ENCODE measurements around the gene FNDC3B.

FNDC3B gene

DNA sequence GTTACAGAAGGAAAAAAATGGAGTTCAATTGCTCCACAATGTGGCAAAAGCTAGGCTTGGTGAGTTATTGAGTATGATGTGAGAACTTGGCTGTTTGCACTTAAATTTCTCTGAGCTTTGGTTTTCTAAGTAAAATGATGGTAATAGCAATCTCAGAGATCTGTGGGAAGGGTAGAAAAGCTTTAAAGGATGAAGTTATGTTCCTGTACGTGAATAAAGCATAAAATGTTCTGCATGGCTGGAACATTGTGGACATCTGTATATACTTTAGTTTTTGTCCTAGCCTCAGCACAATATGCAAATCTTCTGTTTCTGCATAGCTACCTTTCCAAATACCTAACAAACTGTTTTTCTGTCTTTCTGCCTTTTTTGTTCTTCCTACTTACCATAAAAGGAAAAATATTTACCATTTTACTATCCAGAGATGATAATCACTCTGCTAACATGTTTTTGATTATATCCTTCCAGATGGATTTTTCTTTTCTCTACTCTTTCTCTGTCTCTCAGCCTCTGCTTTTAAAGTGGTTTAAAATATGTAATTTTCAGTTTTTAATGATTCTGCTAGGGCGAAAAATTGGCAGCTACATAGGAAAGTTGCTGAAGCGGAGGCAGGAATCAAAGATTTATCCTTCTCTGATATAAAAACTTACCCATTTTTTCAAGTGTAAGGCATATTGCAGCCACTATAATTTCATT lies 188.1 kb downstream of the FNDC3B start:
- no peak for TF ChIP-seq POLR2AphosphoS5 (IDR thresholded peaks at IDR 0.05; ENCODE audit: low read depth, low read length)
- no peak for TF ChIP-seq SIN3A (IDR thresholded peaks at IDR 0.05; ENCODE audit: borderline replicate concordance, insufficient read depth, low read length)
- TF ChIP-seq TAF1 (IDR thresholded peaks at IDR 0.05; ENCODE audit: borderline replicate concordance, insufficient read depth, low read length), result no peak
- TF ChIP-seq FOXP2 (optimal IDR thresholded peaks at IDR 0.05; ENCODE audit: borderline replicate concordance, extremely low read depth, extremely low read length, insufficient read depth), result no peak
- TF ChIP-seq, protein P1, sequence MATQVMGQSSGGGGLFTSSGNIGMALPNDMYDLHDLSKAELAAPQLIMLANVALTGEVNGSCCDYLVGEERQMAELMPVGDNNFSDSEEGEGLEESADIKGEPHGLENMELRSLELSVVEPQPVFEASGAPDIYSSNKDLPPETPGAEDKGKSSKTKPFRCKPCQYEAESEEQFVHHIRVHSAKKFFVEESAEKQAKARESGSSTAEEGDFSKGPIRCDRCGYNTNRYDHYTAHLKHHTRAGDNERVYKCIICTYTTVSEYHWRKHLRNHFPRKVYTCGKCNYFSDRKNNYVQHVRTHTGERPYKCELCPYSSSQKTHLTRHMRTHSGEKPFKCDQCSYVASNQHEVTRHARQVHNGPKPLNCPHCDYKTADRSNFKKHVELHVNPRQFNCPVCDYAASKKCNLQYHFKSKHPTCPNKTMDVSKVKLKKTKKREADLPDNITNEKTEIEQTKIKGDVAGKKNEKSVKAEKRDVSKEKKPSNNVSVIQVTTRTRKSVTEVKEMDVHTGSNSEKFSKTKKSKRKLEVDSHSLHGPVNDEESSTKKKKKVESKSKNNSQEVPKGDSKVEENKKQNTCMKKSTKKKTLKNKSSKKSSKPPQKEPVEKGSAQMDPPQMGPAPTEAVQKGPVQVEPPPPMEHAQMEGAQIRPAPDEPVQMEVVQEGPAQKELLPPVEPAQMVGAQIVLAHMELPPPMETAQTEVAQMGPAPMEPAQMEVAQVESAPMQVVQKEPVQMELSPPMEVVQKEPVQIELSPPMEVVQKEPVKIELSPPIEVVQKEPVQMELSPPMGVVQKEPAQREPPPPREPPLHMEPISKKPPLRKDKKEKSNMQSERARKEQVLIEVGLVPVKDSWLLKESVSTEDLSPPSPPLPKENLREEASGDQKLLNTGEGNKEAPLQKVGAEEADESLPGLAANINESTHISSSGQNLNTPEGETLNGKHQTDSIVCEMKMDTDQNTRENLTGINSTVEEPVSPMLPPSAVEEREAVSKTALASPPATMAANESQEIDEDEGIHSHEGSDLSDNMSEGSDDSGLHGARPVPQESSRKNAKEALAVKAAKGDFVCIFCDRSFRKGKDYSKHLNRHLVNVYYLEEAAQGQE (IDR thresholded peaks at IDR 0.05; ENCODE audit: insufficient read depth in 1 of 2, low read depth in 2 of 2, low read length in 2 of 2), result no peak

DNA sequence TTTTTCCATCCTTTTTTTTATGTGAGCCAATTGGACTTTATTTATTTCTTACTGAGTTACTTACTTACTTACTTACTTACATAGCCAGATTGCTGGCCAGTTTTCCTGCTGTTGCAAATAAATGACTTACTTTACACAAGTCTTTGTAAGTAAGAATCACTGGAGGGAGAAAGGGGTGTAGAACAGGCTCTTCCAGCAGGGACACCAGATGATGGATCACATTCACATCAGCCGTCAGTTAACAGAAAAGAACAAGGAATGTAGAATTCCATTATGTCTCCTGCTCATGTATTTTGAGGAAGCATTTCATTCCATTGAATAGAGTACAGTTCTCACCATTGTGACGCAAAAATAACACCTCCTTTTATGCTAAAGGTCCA lies 188.6 kb downstream of the FNDC3B start:
- TF ChIP-seq, protein P1 (IDR thresholded peaks at IDR 0.05; ENCODE audit: insufficient read depth in 1 of 2, low read depth in 2 of 2, low read length in 2 of 2), result no peak
- TF ChIP-seq FOXP2 (optimal IDR thresholded peaks at IDR 0.05; ENCODE audit: borderline replicate concordance, extremely low read depth, extremely low read length, insufficient read depth) (no peak), TAF1 (IDR thresholded peaks at IDR 0.05; ENCODE audit: borderline replicate concordance, insufficient read depth, low read length) (no peak), SIN3A (IDR thresholded peaks at IDR 0.05; ENCODE audit: borderline replicate concordance, insufficient read depth, low read length) (no peak), POLR2AphosphoS5 (IDR thresholded peaks at IDR 0.05; ENCODE audit: low read depth, low read length) (no peak)

DNA sequence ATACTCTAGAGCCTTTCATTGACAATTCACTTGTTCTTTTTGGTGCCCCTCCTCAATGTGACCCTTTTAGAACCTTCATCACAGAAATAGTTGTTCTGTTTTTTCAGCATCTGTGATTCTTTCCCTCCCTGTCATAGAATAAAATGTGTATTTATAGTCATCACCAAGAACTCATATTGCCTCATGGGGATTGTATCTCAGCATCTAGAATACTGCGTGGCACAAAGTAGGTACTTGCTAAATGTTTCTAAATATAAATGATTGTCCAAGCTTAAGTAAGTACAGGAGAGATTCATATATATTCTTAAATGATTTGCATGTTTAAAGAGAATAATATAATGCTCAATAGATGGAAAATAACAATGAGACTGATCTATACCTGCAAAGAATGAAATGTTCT lies 190.1 kb downstream of the FNDC3B start:
- TF ChIP-seq TAF1 (IDR thresholded peaks at IDR 0.05; ENCODE audit: borderline replicate concordance, insufficient read depth, low read length), result no peak
- TF ChIP-seq, protein P1 (IDR thresholded peaks at IDR 0.05; ENCODE audit: insufficient read depth in 1 of 2, low read depth in 2 of 2, low read length in 2 of 2), result no peak
- TF ChIP-seq POLR2AphosphoS5 (IDR thresholded peaks at IDR 0.05; ENCODE audit: low read depth, low read length), result no peak
- TF ChIP-seq SIN3A (IDR thresholded peaks at IDR 0.05; ENCODE audit: borderline replicate concordance, insufficient read depth, low read length), result no peak
- TF ChIP-seq FOXP2 (optimal IDR thresholded peaks at IDR 0.05; ENCODE audit: borderline replicate concordance, extremely low read depth, extremely low read length, insufficient read depth), result no peak

DNA sequence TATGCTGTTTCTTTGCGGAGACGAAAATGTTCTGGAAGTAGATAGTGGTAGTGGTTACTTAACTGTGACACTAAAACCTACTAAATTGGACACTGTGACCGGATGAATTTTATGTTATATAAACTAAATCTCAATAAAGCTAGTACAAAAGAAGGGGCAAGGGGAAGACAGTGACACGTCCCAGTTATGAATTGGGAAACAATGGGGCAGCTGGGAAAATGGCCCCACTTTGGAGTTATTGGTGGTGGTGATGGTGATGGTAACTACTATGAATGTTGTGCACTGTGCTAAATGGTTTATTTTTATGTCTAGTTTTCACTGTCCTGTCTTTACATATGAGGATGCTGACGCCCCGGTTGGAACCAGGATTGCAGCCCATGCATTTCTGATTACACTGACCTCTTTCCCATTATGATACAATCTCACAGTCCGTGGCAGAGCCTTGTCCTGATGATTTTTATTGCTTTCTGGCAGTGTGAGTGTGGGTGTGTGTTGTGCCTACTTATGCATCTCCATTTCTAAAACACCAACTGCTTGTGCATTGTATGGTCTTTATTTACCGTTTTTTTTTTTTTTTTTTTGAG lies 192.0 kb downstream of the FNDC3B start:
- no peak for TF ChIP-seq POLR2AphosphoS5 (IDR thresholded peaks at IDR 0.05; ENCODE audit: low read depth, low read length)
- TF ChIP-seq TAF1 (IDR thresholded peaks at IDR 0.05; ENCODE audit: borderline replicate concordance, insufficient read depth, low read length), result no peak
- TF ChIP-seq SIN3A (IDR thresholded peaks at IDR 0.05; ENCODE audit: borderline replicate concordance, insufficient read depth, low read length), result no peak
- TF ChIP-seq FOXP2 (optimal IDR thresholded peaks at IDR 0.05; ENCODE audit: borderline replicate concordance, extremely low read depth, extremely low read length, insufficient read depth), result no peak
- TF ChIP-seq, protein P1 (IDR thresholded peaks at IDR 0.05; ENCODE audit: insufficient read depth in 1 of 2, low read depth in 2 of 2, low read length in 2 of 2), result no peak

All from PFSK-1 (cell line).